ENCODE data around the gene KIF9. TPM values are rescaled to one million over a fixed set of nuclear protein-coding genes. Genes with fewer than 3 reads are reported as not detected.

KIF9 gene
- total and polyA plus RNA-seq, 7 donors = 5.3 to 20.4 (median 14.6) TPM

DNA sequence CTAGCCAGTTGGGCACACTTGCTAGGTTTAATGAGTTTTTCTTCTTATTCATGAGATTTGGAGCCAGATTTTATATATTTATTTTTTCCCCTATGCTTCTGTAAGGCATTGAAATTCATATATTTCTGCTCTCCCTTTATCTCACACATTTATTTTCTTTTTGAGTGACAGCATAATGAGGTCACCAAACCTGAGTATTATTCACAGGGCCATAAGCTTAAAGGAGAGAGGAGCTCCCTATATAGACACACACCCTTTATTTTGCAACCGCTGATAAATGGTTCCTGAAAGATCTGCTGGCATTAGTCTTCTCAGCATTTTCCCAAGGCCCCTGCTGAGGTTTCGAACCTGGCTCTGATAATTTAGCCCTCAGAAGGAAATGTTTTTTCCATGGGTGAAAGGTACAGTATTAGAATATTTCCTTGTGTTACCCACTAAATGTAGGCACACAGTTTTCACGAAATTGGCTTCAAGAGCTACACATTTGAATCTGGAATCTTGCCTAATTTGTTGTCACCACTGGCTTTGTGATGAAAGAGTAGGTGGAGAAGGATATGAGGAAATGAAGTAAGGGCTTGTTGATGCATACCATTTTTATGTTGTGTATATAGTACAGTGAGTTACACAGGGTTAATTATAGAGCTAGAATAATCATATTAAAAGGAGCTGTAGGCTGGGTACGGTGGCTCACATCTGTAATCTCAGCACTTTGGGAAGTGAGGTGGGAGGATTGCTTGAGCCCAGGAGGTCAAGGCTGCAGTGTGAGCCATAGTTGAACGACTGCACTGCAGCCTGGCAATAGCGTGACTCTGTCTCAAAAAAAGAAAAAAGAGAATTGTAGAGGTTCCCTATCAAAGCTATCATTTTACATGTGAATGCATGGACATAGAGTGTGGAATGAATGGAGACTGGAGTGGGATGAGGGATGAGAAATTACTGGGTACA, 6.6 kb upstream of the KIF9 start:
- WGBS, 2 donors = 85 to 87% methylated on average over 6 of the region's 6 CpGs
- Histone ChIP-seq H3K27me3 (no peaks in the 10 kb centered on the region), H3K4me1 (peaks cover 0 to 26% (median 23%) of the 10 kb centered on the region in 4 donors), H3K36me3 (peaks cover 0 to 41% (median 5%) of the 10 kb centered on the region in 4 donors), H3K27ac (no peak overlapping the region), H3K9me3 (no peaks in the 10 kb centered on the region), H3K4me3 (no peak overlapping the region)
- intact Hi-C loops (cut with DNase I) = no loop called here
- TF ChIP-seq, protein P1, sequence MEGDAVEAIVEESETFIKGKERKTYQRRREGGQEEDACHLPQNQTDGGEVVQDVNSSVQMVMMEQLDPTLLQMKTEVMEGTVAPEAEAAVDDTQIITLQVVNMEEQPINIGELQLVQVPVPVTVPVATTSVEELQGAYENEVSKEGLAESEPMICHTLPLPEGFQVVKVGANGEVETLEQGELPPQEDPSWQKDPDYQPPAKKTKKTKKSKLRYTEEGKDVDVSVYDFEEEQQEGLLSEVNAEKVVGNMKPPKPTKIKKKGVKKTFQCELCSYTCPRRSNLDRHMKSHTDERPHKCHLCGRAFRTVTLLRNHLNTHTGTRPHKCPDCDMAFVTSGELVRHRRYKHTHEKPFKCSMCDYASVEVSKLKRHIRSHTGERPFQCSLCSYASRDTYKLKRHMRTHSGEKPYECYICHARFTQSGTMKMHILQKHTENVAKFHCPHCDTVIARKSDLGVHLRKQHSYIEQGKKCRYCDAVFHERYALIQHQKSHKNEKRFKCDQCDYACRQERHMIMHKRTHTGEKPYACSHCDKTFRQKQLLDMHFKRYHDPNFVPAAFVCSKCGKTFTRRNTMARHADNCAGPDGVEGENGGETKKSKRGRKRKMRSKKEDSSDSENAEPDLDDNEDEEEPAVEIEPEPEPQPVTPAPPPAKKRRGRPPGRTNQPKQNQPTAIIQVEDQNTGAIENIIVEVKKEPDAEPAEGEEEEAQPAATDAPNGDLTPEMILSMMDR (IDR thresholded peaks at IDR 0.05) = no peak
- TF ChIP-seq POLR2A (IDR thresholded peaks at IDR 0.05) (no peak), POLR2AphosphoS5 (IDR thresholded peaks at IDR 0.05) (no peak), EP300 (IDR thresholded peaks at IDR 0.05) (no peak)
- DNase-seq = peak; percentile 2

DNA sequence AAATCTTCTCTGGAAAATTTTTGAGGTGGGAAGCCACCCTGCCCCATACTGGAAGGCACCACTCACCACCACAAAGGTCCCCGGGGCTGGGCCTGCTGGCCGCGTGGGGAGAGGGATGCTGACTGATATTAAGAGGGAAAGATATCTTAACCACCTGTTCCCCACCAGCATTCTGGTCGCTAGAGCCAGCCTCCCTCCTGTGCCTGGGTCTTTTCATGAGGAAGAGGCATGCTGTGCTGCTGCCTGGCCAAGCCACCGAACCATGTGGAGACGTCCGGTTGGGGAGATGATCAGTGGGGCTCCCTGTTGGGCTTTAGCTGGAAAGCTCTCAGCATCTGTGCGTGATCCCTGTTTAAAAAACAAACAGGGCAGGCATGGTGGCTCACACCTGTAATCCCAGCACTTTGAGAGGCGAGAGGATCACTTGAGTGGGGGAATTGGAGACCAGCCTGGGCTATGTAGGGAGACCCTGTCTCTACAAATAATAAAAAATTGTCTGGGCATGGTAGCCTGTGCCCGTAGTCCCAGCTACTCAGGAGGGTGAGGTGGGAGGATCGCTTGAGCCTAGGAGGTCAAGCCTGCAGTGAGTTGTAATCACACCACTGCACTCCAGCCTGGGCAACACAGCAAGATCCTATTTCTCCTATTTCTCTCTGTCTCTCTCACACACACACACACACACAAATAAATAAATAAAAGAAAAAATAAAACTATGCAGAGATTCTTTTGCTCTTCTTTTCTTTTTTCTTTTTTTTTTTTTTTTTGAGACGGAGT, 1.2 kb upstream of the KIF9 start:
- peak overlapping the region; percentile 85 to 96 (median 90) for H3K27ac ChIP-seq
- no peaks in the 10 kb centered on the region for H3K27me3 ChIP-seq
- H3K36me3 ChIP-seq = peaks cover 0 to 19% (median 0%) of the 10 kb centered on the region in 4 donors
- peak overlapping the region; percentile 73 to 91 (median 85) for H3K4me3 ChIP-seq
- peak; percentile 60 for DNase-seq
- H3K9me3 ChIP-seq = no peaks in the 10 kb centered on the region
- H3K4me1 ChIP-seq = peaks cover 0 to 46% (median 44%) of the 10 kb centered on the region in 4 donors
- no peak for TF ChIP-seq POLR2A (IDR thresholded peaks at IDR 0.05)
- WGBS, 2 donors = 39 to 40% methylated on average over 12 of the region's 12 CpGs
- intact Hi-C loops (cut with DNase I) = loop anchor here (1.0 to 5.0 kb wide), 4 partner anchors 39 to 351 kb away; partner anchors contain the start of genes PTPN23 and SETD2

DNA sequence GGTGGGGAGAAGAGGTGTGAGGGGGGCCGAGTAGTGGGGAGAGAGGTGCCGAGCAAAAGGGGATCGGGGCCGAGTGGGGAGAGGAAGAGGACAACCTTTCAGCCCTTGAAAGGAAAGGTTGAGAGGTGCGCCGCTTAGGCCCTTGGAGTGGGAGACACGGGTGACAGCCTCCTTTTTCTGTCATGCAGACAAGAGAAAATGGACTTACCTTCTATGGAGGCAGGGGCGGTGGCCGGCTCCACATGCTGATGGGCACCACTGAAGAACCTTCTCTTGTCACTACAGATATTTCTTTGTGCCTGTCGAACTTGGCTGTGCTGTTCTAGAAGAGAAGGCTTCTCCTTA, 566 bp upstream of the KIF9 start:
- Histone ChIP-seq H3K4me1 (peaks cover 0 to 46% (median 44%) of the 10 kb centered on the region in 4 donors), H3K27ac (peak overlapping the region; percentile 85 to 96 (median 90)), H3K9me3 (no peaks in the 10 kb centered on the region), H3K36me3 (peaks cover 0 to 13% (median 0%) of the 10 kb centered on the region in 4 donors), H3K4me3 (peak overlapping the region; percentile 73 to 91 (median 85)), H3K27me3 (no peaks in the 10 kb centered on the region)
- TF ChIP-seq EP300 (IDR thresholded peaks at IDR 0.05) (no peak), POLR2AphosphoS5 (IDR thresholded peaks at IDR 0.05) (no peak), POLR2A (IDR thresholded peaks at IDR 0.05) (no peak)
- TF ChIP-seq, protein P1 (IDR thresholded peaks at IDR 0.05) = no peak
- 0 to 2% methylated on average over 10 of the region's 10 CpGs for WGBS, 2 donors
- intact Hi-C loops (cut with DNase I) = loop anchor here (1.0 to 5.0 kb wide), 4 partner anchors 39 to 351 kb away; partner anchors contain the start of genes PTPN23 and SETD2
- DNase-seq = peak; percentile 64

DNA sequence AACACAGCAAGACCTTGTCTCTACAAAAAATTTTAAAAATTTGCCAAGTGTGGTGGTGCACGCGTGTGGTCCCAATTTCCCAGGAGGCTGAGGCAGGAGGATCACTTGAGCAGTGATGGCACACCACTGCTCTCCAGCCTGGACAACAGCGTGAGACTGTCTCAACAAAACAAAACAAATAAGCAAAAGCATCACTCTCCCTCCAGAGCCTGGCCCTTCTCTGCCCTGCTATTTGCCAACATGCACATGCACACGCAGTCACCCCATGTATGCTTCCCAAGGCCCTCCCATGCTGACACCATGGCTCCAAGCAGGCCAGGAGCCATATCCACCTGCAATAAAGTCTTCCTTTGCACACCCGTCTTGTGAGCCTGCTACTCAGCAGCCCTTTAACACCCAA, 2.1 kb downstream of the KIF9 start:
- intact Hi-C loops (cut with DNase I) = loop anchor here (5.0 kb wide), 2 partner anchors 42 to 348 kb away; no protein-coding TSS in a partner anchor
- 93% methylated on average over 5 of the region's 5 CpGs for WGBS, 2 donors

More for the DNA sequence above, 2.1 kb downstream of the KIF9 start:
- no peak for TF ChIP-seq POLR2A (IDR thresholded peaks at IDR 0.05)
- no peak for TF ChIP-seq POLR2AphosphoS5 (IDR thresholded peaks at IDR 0.05)
- no peak for TF ChIP-seq EP300 (IDR thresholded peaks at IDR 0.05)
- TF ChIP-seq, protein P1 (IDR thresholded peaks at IDR 0.05) = no peak
- peak; percentile 22 for DNase-seq
- H3K9me3 ChIP-seq = no peaks in the 10 kb centered on the region
- H3K27me3 ChIP-seq = no peaks in the 10 kb centered on the region
- no peak overlapping the region for H3K27ac ChIP-seq
- no peaks in the 10 kb centered on the region for H3K36me3 ChIP-seq
- peaks cover 0 to 34% (median 30%) of the 10 kb centered on the region in 4 donors for H3K4me1 ChIP-seq
- H3K4me3 ChIP-seq = no peak overlapping the region

Measured in sigmoid colon (tissue), 7 donors.